ENCODE results near the gene MYBPH.

The MYBPH gene

GRCh38 chr1:203131548-203132200 is 44.0 kb downstream of the MYBPH start:
- no peak for ATAC-seq
- no peak for TF ChIP-seq ZNF8 (CRISPR knock-in tag; IDR thresholded peaks at IDR 0.05)
- TF ChIP-seq ESRRG (CRISPR knock-in tag; IDR thresholded peaks at IDR 0.05) = no peak
- TF ChIP-seq CSRNP3 (CRISPR knock-in tag; IDR thresholded peaks at IDR 0.05) = no peak
- TF ChIP-seq ZC3H10 (CRISPR knock-in tag; IDR thresholded peaks at IDR 0.05) = no peak
- no peak for TF ChIP-seq POU6F1 (CRISPR knock-in tag; IDR thresholded peaks at IDR 0.05; ENCODE audit: borderline replicate concordance, low read depth)
- no peak for TF ChIP-seq CREB5 (CRISPR knock-in tag; IDR thresholded peaks at IDR 0.05; ENCODE audit: low read depth)
- no peak for TF ChIP-seq ZFP30 (CRISPR knock-in tag; IDR thresholded peaks at IDR 0.05)
- no peak for TF ChIP-seq RARB (CRISPR knock-in tag; IDR thresholded peaks at IDR 0.05)
- no peak for TF ChIP-seq CSDC2 (CRISPR knock-in tag; IDR thresholded peaks at IDR 0.05)
- TF ChIP-seq ISL1 (CRISPR knock-in tag; IDR thresholded peaks at IDR 0.05) = no peak
- no peak for TF ChIP-seq PPARA (CRISPR knock-in tag; IDR thresholded peaks at IDR 0.05; ENCODE audit: borderline replicate concordance)
- TF ChIP-seq SNAI2 (CRISPR knock-in tag; IDR thresholded peaks at IDR 0.05) = no peak
- TF ChIP-seq TSHZ2 (CRISPR knock-in tag; IDR thresholded peaks at IDR 0.05) = no peak
- no peak for TF ChIP-seq BACH2 (CRISPR knock-in tag; IDR thresholded peaks at IDR 0.05; ENCODE audit: borderline replicate concordance)
- no peak for TF ChIP-seq TOX (CRISPR knock-in tag; IDR thresholded peaks at IDR 0.05; ENCODE audit: borderline replicate concordance)
- no peak for TF ChIP-seq ZNF565 (CRISPR knock-in tag; conservative IDR thresholded peaks at IDR 0.05; ENCODE audit: low read depth)
- TF ChIP-seq ZFP3 (CRISPR knock-in tag; IDR thresholded peaks at IDR 0.05) = no peak
- TF ChIP-seq, protein P1, sequence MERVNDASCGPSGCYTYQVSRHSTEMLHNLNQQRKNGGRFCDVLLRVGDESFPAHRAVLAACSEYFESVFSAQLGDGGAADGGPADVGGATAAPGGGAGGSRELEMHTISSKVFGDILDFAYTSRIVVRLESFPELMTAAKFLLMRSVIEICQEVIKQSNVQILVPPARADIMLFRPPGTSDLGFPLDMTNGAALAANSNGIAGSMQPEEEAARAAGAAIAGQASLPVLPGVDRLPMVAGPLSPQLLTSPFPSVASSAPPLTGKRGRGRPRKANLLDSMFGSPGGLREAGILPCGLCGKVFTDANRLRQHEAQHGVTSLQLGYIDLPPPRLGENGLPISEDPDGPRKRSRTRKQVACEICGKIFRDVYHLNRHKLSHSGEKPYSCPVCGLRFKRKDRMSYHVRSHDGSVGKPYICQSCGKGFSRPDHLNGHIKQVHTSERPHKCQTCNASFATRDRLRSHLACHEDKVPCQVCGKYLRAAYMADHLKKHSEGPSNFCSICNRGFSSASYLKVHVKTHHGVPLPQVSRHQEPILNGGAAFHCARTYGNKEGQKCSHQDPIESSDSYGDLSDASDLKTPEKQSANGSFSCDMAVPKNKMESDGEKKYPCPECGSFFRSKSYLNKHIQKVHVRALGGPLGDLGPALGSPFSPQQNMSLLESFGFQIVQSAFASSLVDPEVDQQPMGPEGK (CRISPR knock-in tag; IDR thresholded peaks at IDR 0.05; ENCODE audit: borderline replicate concordance) = no peak

- no peak for ATAC-seq
- TF ChIP-seq CSDC2 (CRISPR knock-in tag; IDR thresholded peaks at IDR 0.05) = no peak
- TF ChIP-seq POU6F1 (CRISPR knock-in tag; IDR thresholded peaks at IDR 0.05; ENCODE audit: borderline replicate concordance, low read depth) = no peak
- no peak for TF ChIP-seq ESRRG (CRISPR knock-in tag; IDR thresholded peaks at IDR 0.05)
- no peak for TF ChIP-seq OSR1 (CRISPR knock-in tag; IDR thresholded peaks at IDR 0.05)
- no peak for TF ChIP-seq ZNF565 (CRISPR knock-in tag; conservative IDR thresholded peaks at IDR 0.05; ENCODE audit: low read depth)
- TF ChIP-seq ZFP3 (CRISPR knock-in tag; IDR thresholded peaks at IDR 0.05) = no peak
- TF ChIP-seq CSRNP3 (CRISPR knock-in tag; IDR thresholded peaks at IDR 0.05) = no peak
- TF ChIP-seq TSHZ2 (CRISPR knock-in tag; IDR thresholded peaks at IDR 0.05) = no peak
- TF ChIP-seq ZNF8 (CRISPR knock-in tag; IDR thresholded peaks at IDR 0.05) = no peak
- no peak for TF ChIP-seq GLIS3 (CRISPR knock-in tag; IDR thresholded peaks at IDR 0.05)
Measured at GRCh38 chr1:203130358-203130985, 45.2 kb downstream of the MYBPH start.
